ENCODE data around the gene AFM.

GRCh38 chr4:73435984-73436383, 45.6 kb upstream of the AFM start, which contains the start of gene AFP:
- TF ChIP-seq CTCF (conservative IDR thresholded peaks at IDR 0.05; ENCODE audit: low read length) (no peak), EZH2phosphoT487 (IDR thresholded peaks at IDR 0.05; ENCODE audit: borderline replicate concordance, low read depth, low read length) (no peak)
